Tibial nerve (tissue), 4 donors: Measurements from ENCODE around the gene RTCB. TPM values are rescaled to one million over a fixed set of nuclear protein-coding genes. Genes with fewer than 3 reads are reported as not detected.

Experiments
- small RNA-seq: library from RNA; depleted of rRNA; stranded (forward); fragments of <200 nt; gene quantifications from one replicate; pipeline ENCODE3, GENCODE V24; 2016
- total RNA-seq, 4 donors: library from RNA; depleted of rRNA; stranded (reverse); fragments of >200 nt; gene quantifications; one replicate each; pipeline ENCODE4 v1.1.0, GENCODE V29; 2016

RTCB gene
- total RNA-seq, 4 donors from 2014 or later: 43.2 to 72.5 (median 49.2) TPM

Small RNAs within 50 kb of the gene (small RNA-seq; reads per million reads assigned to genes)
- gene AL021937.2 (not detected), gene IGLVIVOR22-2 (not detected), gene RF02171 (not detected), gene RF02172 (not detected)

Other genes starting within 250 kb of the RTCB start
- not detected for gene RFPL2, start 207.2 kb downstream of the RTCB start, total RNA-seq
- 1 to 10 TPM in 2 of 4 donors, under 1 TPM in 2; 0.21 to 2.4 (median 1.3) TPM for gene SLC5A4, start 156.9 kb downstream of the RTCB start, total RNA-seq
- gene RFPL3, start 54.4 kb downstream of the RTCB start, total RNA-seq: not detected
- not detected for gene BPIFC, start 52.2 kb upstream of the RTCB start, total RNA-seq
- 100 to 1,000 TPM in 1 of 4 donors, 10 to 100 TPM in 3; 86.1 to 108 (median 92.9) TPM for gene FBXO7, start 62.6 kb upstream of the RTCB start, total RNA-seq